Prostate gland (tissue), 2 donors: ENCODE measurements around the gene RBBP7. TPM values are rescaled to one million over a fixed set of nuclear protein-coding genes. Genes with fewer than 3 reads are reported as not detected.
A peak's percentile ranks its signal among the peaks of the same experiment; 100 is the strongest.

ENCODE experiments used
- DNase-seq: peaks from one replicate; pipeline ENCODE4 v3.0.0-alpha.2; 2019; ENCODE audit warnings: low spot score
- H3K27ac ChIP-seq, 2 donors: fragments of 200-600 bp; sonication (generic); 2 replicates each; pipeline ENCODE4 v1.5.1; 2017 to 2019
- H3K27me3 ChIP-seq: fragments of 200-600 bp; sonication (generic); replicated peaks from 2 replicates; pipeline ENCODE4 v1.5.1; 2019; ENCODE audit not compliant: insufficient read depth
- H3K36me3 ChIP-seq, 2 donors: fragments of 200-600 bp; sonication (generic); 1 replicate in 1 of 2; 2 replicates in 1 of 2; pipeline versions ENCODE4 v1.5.1 to v1.8.1; 2017 to 2019
- H3K4me1 ChIP-seq: fragments of 200-600 bp; sonication (generic); replicated peaks from 2 replicates; pipeline ENCODE4 v1.5.1; 2019
- H3K4me3 ChIP-seq, 2 donors: fragments of 200-600 bp; sonication (generic); 2 replicates each; pipeline ENCODE4 v1.5.1; 2017 to 2019
- H3K9me3 ChIP-seq: fragments of 200-600 bp; sonication (generic); 2 replicates; pipeline ENCODE4 v1.5.1; 2017
- CTCF ChIP-seq, 4 experiments: fragments of 200-600 bp in 2 of 4; fragments of 450-650 bp in 2 of 4; sonication (generic) in 2 of 4; IDR thresholded peaks; 1 replicate in 3 of 4; 2 replicates in 1 of 4; pipeline ENCODE4 v1.5.1; 2016 to 2019; ENCODE audit warnings: antibody characterized with exemption in 4 of 4, mild to moderate bottlenecking in 2 of 4, moderate library complexity in 2 of 4
- POLR2A ChIP-seq: fragments of 450-650 bp; IDR thresholded peaks from one replicate; pipeline ENCODE4 v1.6.1; 2016; ENCODE audit warnings: antibody characterized with exemption, mild to moderate bottlenecking
- POLR2AphosphoS5 ChIP-seq: sonication (generic); formaldehyde crosslinking; IDR thresholded peaks from one replicate; pipeline ENCODE4 v1.6.1; 2017; ENCODE audit warnings: antibody characterized with exemption
- WGBS: methylation state at CpG from one replicate; pipeline ENCODE4 v1.1.5; 2018; 5-methylcytosine and 5-hydroxymethylcytosine counted together
- intact Hi-C: fragments of 100-400 bp; cut with DNase I; formaldehyde crosslinking; loops from one replicate; pipeline ENCODE4 v1.14.2; 2022
- total RNA-seq, 2 donors: library from RNA; depleted of rRNA; stranded (reverse); fragments of >200 nt; gene quantifications; one replicate each; pipeline ENCODE4 v1.1.0, GENCODE V29; 2016

The RBBP7 gene
- total RNA-seq, 2 donors from 2014 or later = 88.0 to 256 TPM

DNA sequence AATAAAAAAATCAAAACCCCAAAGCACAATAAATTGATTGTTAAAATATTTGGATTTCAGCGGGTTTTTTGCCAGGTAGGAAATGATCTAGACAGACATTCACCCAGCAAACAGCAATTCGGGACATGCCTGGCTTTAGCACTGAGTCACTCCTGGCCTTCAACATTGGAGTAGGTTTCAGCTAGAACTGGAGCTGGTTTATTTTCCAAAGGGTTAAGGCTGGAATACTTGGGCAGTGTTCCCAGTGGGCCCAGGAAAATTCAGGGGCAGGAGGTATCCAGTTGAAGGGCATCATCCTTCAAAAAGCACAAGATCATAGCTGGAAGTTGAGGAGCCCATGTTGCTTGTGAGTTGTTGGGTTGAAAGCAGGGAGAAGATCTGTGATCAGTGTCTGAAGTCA is 42.9 kb downstream of the RBBP7 start:
- Histone ChIP-seq H3K27ac (peak overlapping the region; percentile 9 to 66), H3K27me3 (no peaks in the 10 kb centered on the region), H3K36me3 (no peaks in the 10 kb centered on the region), H3K4me1 (no peaks in the 10 kb centered on the region), H3K9me3 (no peaks in the 10 kb centered on the region), H3K4me3 (no peak overlapping the region)
- intact Hi-C loops = loop anchor here (5.0 to 10.0 kb wide), 3 partner anchors 120 to 548 kb away; partner anchors contain the start of genes NHS and REPS2
- TF ChIP-seq POLR2A = no peak
- no peak for TF ChIP-seq CTCF (IDR thresholded peaks at IDR 0.05)
- TF ChIP-seq POLR2AphosphoS5 = no peak
- DNase-seq = no peak
- 39% methylated on average over 2 of the region's 2 CpGs for WGBS

GRCh38 chrX:16826207-16826606 is 44.0 kb downstream of the RBBP7 start:
- intact Hi-C loops = loop anchor here (5.0 to 10.0 kb wide), 3 partner anchors 121 to 549 kb away; partner anchors contain the start of genes NHS and REPS2
- TF ChIP-seq POLR2A (no peak), CTCF (IDR thresholded peaks at IDR 0.05) (peak; percentile 19 to 54 (median 38))
- no peak overlapping the region for H3K27ac ChIP-seq
- WGBS = 62% methylated on average over 3 of the region's 3 CpGs
- H3K9me3 ChIP-seq = no peaks in the 10 kb centered on the region
- no peaks in the 10 kb centered on the region for H3K27me3 ChIP-seq
- no peak overlapping the region for H3K4me3 ChIP-seq
- no peaks in the 10 kb centered on the region for H3K4me1 ChIP-seq
- DNase-seq = no peak
- H3K36me3 ChIP-seq = no peaks in the 10 kb centered on the region

GRCh38 chrX:16825264-16826035 is 44.7 kb downstream of the RBBP7 start:
- Histone ChIP-seq H3K4me3 (no peak overlapping the region), H3K4me1 (no peaks in the 10 kb centered on the region), H3K27ac (no peak overlapping the region), H3K9me3 (no peaks in the 10 kb centered on the region), H3K36me3 (no peaks in the 10 kb centered on the region), H3K27me3 (no peaks in the 10 kb centered on the region)
- no peak for DNase-seq
- TF ChIP-seq POLR2A (no peak), CTCF (IDR thresholded peaks at IDR 0.05) (no peak), POLR2AphosphoS5 (no peak)
- intact Hi-C loops = loop anchor here (5.0 to 10.0 kb wide), 3 partner anchors 122 to 549 kb away; partner anchors contain the start of genes NHS and REPS2
- WGBS = 78% methylated on average over 8 of the region's 8 CpGs

DNA sequence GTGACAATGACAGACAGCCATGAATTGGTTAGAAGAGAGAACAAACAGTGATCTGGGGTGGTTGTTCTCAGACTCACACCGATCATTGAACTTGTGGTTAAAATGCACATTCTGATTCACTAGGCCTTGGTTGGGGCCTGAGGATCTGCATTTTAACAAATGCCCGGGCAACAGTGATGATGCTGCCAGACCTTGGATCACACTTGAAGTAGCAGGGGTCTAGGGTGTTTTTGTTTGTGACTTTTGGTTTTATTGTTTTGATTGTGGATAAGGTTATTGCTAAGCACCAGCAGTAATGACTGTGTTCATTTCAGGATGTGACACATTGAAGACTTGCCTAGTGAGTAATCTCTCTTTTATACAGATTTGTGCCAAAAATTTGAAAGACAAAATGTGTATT is 47.4 kb downstream of the RBBP7 start:
- no peak for TF ChIP-seq CTCF (IDR thresholded peaks at IDR 0.05)
- TF ChIP-seq POLR2AphosphoS5 = no peak
- TF ChIP-seq POLR2A = no peak
- H3K36me3 ChIP-seq = no peaks in the 10 kb centered on the region
- H3K4me1 ChIP-seq = no peaks in the 10 kb centered on the region
- H3K9me3 ChIP-seq = no peaks in the 10 kb centered on the region
- no peak overlapping the region for H3K27ac ChIP-seq
- DNase-seq = no peak
- intact Hi-C loops = loop anchor here (10.0 kb wide), 2 partner anchors 222 to 552 kb away; partner anchors contain the start of gene NHS
- no peak overlapping the region for H3K4me3 ChIP-seq
- 87% methylated on average over 2 of the region's 2 CpGs for WGBS
- H3K27me3 ChIP-seq = no peaks in the 10 kb centered on the region

DNA sequence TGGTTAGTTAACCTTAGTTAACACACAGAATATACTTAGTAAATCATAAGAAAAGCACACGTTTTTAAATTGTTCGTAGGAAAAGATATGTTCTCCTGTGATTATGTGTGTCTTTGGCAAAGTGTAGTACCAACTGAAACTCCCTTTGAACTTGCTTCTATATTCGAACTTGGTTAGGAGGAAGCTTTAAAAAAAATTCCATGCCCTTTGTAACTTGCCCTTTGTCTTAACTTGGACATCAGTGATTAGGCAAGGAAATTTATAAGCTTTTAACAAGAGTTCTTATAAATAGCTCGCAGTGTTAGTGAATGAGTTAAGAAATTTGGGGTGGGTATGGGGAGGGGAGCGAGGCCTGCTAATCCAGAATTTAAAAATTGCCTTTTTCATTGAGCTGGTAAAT is 50.5 kb downstream of the RBBP7 start:
- Histone ChIP-seq H3K36me3 (no peaks in the 10 kb centered on the region), H3K4me3 (no peak overlapping the region), H3K4me1 (no peaks in the 10 kb centered on the region), H3K9me3 (no peaks in the 10 kb centered on the region), H3K27ac (no peak overlapping the region), H3K27me3 (no peaks in the 10 kb centered on the region)
- 15% methylated on average over 5 of the region's 5 CpGs for WGBS
- TF ChIP-seq POLR2AphosphoS5 = no peak
- TF ChIP-seq POLR2A = no peak
- no peak for TF ChIP-seq CTCF (IDR thresholded peaks at IDR 0.05)
- DNase-seq = no peak
- intact Hi-C loops = loop anchor here (10.0 kb wide), 2 partner anchors 225 to 555 kb away; partner anchors contain the start of gene NHS
